Glutamatergic neuron (in vitro differentiated cells): ENCODE results near the gene ZFHX3. TPM values are rescaled to one million over a fixed set of nuclear protein-coding genes. Genes with fewer than 3 reads are reported as not detected.

Source experiments
- DNase-seq: peaks from one replicate; pipeline ENCODE4 v3.0.0; 2022
- H3K27ac Mint-ChIP-seq: one replicate; pipeline ENCODE4 v1.8.0; 2020; ENCODE audit warnings: mild to moderate bottlenecking, mixed read lengths, inconsistent platforms; ENCODE audit not compliant: unreplicated experiment
- H3K27me3 Mint-ChIP-seq: one replicate; pipeline ENCODE4 v1.8.0; 2020; ENCODE audit warnings: mild to moderate bottlenecking, moderate library complexity, mixed read lengths, inconsistent platforms; ENCODE audit not compliant: unreplicated experiment
- H3K36me3 Mint-ChIP-seq: one replicate; pipeline ENCODE4 v1.8.0; 2020; ENCODE audit warnings: mild to moderate bottlenecking, mixed read lengths, inconsistent platforms; ENCODE audit not compliant: unreplicated experiment
- H3K4me1 Mint-ChIP-seq: one replicate; pipeline ENCODE4 v1.8.0; 2020; ENCODE audit warnings: mild to moderate bottlenecking, low read depth, mixed read lengths, inconsistent platforms; ENCODE audit not compliant: unreplicated experiment
- H3K4me3 Mint-ChIP-seq: one replicate; pipeline ENCODE4 v1.8.0; 2020; ENCODE audit warnings: mild to moderate bottlenecking, mixed read lengths, inconsistent platforms; ENCODE audit not compliant: unreplicated experiment
- H3K9me3 Mint-ChIP-seq: one replicate; pipeline ENCODE4 v1.8.0; 2020; ENCODE audit warnings: mild to moderate bottlenecking, moderate library complexity, mixed read lengths, inconsistent platforms; ENCODE audit not compliant: unreplicated experiment
- total RNA-seq: library from RNA; stranded (reverse); fragmentation: NEBNext Ultra II Directional; extraction: Animal tissue kit (Norgen Biotek cat#: 25700); gene quantifications from one replicate; pipeline ENCODE4 v1.2.1, GENCODE V29; 2021; ENCODE audit not compliant: unreplicated experiment
- TF ChIP-seq, protein P1 (sequence below): fragments of 200-600 bp; sonication (generic); IDR thresholded peaks from one replicate; pipeline ENCODE4 v1.5.0; 2021; ENCODE audit not compliant: partially characterized antibody, unreplicated experiment

Gene ZFHX3
- total RNA-seq, 1 donor from 2014 or later, result 6.8 TPM

DNA sequence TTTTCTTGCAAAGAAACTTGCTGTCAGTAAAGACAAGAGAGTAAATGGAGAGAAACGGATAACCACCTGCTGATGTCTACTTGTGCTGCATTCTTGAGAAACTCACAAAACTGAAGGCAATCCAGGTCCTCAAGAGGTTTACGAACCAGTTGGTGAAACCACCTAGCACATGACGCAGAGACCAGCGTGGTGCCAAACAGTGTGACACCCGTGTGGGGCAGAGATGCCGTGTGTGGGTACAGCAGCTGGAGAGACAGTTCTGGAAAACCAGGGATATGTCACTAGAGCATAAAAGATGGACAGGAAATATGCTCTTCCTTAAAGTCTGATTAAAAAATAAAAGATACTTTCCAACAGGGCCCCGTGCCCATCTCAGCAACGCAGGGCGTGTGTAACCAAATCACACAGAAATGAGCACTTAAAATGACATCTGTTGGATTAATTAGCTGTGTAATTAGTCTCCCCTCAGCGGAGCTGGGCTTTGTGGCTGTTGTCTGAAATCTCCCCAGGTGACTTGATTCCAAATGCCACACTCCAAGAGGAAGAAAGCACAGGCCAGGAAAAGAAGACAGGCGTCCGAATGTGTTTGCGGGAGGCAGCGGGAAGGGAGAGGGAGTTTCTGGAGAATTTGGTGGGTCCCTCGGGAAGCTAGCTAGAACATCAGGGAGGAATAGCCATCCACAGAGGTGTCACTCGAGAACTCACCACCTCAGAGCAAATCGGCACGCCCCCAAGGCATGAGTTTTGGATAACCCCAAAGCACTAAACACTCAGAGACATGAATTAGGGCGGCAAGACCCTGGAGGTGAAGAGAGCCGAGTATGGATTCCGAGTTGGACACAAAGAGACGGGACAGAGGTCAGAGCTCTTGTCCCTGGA lies 109.8 kb downstream of the ZFHX3 start:
- Mint-ChIP-seq H3K4me1 (peaks cover 15% of the 10 kb centered on the region), H3K36me3 (no peaks in the 10 kb centered on the region), H3K9me3 (peaks cover 7% of the 10 kb centered on the region), H3K27me3 (peaks cover 7% of the 10 kb centered on the region), H3K4me3 (no peak overlapping the region), H3K27ac (peak overlapping the region; percentile 9)
- TF ChIP-seq, protein P1, sequence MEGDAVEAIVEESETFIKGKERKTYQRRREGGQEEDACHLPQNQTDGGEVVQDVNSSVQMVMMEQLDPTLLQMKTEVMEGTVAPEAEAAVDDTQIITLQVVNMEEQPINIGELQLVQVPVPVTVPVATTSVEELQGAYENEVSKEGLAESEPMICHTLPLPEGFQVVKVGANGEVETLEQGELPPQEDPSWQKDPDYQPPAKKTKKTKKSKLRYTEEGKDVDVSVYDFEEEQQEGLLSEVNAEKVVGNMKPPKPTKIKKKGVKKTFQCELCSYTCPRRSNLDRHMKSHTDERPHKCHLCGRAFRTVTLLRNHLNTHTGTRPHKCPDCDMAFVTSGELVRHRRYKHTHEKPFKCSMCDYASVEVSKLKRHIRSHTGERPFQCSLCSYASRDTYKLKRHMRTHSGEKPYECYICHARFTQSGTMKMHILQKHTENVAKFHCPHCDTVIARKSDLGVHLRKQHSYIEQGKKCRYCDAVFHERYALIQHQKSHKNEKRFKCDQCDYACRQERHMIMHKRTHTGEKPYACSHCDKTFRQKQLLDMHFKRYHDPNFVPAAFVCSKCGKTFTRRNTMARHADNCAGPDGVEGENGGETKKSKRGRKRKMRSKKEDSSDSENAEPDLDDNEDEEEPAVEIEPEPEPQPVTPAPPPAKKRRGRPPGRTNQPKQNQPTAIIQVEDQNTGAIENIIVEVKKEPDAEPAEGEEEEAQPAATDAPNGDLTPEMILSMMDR, result no peak
- DNase-seq, result no peak

DNA sequence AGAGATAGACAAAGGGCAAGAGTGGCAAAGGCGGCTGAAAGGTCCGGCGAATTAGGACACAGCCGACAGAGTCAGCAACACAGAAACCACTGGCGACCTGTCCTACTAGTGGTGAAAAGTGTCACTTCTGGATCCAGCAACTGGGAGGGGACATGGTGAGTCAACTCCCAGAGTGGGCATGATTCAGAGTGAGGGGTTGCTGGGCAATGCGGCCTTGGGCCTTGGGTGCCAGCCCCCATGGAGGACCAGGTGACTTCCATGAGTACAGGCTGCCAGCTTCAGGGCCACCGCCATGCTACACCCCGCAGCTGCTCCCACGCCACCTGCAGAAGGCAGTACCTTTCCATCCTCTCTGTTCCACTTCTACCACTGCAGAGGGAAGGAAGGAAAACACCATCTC lies 110.6 kb downstream of the ZFHX3 start:
- no peak overlapping the region for H3K4me3 Mint-ChIP-seq
- H3K36me3 Mint-ChIP-seq, result no peaks in the 10 kb centered on the region
- peaks cover 8% of the 10 kb centered on the region for H3K27me3 Mint-ChIP-seq
- peaks cover 15% of the 10 kb centered on the region for H3K4me1 Mint-ChIP-seq
- DNase-seq, result no peak
- TF ChIP-seq, protein P1, result no peak
- peaks cover 7% of the 10 kb centered on the region for H3K9me3 Mint-ChIP-seq
- H3K27ac Mint-ChIP-seq, result no peak overlapping the region

DNA sequence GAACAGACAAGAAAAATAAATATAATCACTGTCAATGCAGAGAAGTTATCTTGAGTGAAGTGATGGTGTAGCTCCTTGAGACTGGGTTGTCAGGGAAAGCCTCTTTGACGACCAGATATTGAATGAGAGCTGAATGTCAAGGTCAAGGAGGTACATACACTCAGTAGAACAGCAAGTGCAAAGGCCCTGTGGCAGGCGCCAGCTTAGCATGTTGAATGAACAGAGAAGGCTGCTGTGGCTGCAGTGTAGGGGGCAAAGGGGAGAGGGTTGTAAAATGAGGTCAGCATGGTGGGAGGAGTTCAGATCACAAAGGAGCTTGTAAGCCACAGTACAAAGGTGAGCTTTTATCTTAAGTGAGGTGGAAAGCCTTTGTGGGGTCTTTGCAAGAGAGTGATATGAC lies 111.5 kb downstream of the ZFHX3 start:
- H3K27ac Mint-ChIP-seq, result no peak overlapping the region
- peaks cover 9% of the 10 kb centered on the region for H3K27me3 Mint-ChIP-seq

DNA sequence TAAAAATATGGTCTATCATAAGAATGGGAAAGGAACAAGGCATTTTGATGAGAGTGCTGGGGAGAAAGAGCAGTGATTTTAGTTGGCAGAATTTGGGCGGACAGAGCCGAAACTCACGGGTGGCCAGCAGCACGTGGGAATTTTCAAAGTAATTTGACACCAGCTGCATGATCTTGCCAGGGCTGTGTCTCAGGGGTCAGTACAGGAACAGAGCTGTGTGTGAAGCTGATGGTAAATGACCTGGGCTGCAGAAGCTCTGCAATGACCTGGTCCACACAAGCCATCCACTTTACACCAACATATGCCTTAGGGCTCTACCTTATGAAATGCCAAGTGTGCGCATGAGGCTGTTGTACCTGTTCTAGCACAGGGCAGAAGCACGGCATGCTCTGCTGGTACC lies 112.0 kb downstream of the ZFHX3 start:
- TF ChIP-seq, protein P1, result no peak
- Mint-ChIP-seq H3K4me1 (peaks cover 13% of the 10 kb centered on the region), H3K36me3 (no peaks in the 10 kb centered on the region), H3K4me3 (no peak overlapping the region), H3K27me3 (peaks cover 9% of the 10 kb centered on the region), H3K27ac (no peak overlapping the region), H3K9me3 (peaks cover 8% of the 10 kb centered on the region)
- DNase-seq, result no peak

More for the DNA sequence above, 111.5 kb downstream of the ZFHX3 start:
- DNase-seq, result no peak
- H3K4me3 Mint-ChIP-seq, result no peak overlapping the region
- H3K4me1 Mint-ChIP-seq, result peaks cover 13% of the 10 kb centered on the region
- no peaks in the 10 kb centered on the region for H3K36me3 Mint-ChIP-seq
- H3K9me3 Mint-ChIP-seq, result peaks cover 7% of the 10 kb centered on the region
- TF ChIP-seq, protein P1, result no peak
